Subcutaneous preadipocyte (primary cell): Measurements from ENCODE around the gene RBMS1. TPM values are rescaled to one million over a fixed set of nuclear protein-coding genes. Genes with fewer than 3 reads are reported as not detected.

ENCODE experiments used
- total RNA-seq: library from RNA; depleted of rRNA; stranded (reverse); fragments of >200 nt; gene quantifications from 2 replicates; pipeline ENCODE4 v1.2.3, GENCODE V29; 2012

RBMS1 gene, protein sequence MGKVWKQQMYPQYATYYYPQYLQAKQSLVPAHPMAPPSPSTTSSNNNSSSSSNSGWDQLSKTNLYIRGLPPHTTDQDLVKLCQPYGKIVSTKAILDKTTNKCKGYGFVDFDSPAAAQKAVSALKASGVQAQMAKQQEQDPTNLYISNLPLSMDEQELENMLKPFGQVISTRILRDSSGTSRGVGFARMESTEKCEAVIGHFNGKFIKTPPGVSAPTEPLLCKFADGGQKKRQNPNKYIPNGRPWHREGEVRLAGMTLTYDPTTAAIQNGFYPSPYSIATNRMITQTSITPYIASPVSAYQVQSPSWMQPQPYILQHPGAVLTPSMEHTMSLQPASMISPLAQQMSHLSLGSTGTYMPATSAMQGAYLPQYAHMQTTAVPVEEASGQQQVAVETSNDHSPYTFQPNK
- total RNA-seq, result 116 and 136 TPM in 2 replicates

DNA sequence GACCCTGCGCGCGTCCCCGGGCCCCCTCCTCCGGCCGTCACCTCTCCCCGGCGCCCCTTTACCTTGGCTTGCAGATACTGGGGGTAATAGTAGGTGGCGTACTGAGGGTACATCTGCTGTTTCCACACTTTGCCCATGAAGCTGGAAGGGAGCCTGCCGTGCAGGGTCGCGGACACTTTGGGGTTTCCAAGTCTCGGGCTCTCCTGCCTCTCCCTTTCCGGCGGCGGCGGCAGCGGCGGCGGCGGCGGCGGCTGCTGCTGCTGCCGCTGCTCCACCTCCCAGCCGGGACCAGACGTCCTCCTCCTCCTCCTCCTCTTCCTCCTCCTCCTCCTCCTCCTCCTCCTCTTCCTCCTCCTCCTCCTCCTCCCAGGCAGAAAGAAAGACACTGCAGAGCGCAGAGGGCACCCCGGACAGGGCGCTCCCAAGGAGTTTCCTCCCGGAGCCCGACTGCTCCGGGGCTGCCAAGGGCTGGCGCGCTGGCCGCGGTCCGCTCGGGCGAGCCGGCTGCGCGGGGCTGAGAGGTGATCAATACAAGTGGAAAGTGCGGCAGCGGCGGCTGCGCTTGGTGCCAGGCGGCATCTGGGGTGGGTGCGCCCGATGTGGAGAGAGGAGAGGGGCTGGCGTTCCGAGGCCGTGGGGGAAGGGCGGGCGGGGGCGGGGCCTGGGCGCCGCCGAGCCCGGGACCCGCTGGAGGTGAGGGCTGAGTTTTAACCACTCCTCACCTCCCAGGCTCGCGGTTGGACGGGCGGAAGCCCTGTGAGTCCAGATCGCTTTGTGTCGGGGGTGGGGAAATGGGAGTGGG is at the start of gene RBMS1:
Gene RBMS1 (minus strand): TSS at position 581 of the 802 bp plus-strand sequence. CDS start 444 bp downstream, at position 137.

